ENCODE measurements around the gene BAHCC1. TPM values are rescaled to one million over a fixed set of nuclear protein-coding genes. Genes with fewer than 3 reads are reported as not detected.

BAHCC1 gene
- polyA plus RNA-seq, 2 donors = 3.0 to 9.1 TPM

DNA sequence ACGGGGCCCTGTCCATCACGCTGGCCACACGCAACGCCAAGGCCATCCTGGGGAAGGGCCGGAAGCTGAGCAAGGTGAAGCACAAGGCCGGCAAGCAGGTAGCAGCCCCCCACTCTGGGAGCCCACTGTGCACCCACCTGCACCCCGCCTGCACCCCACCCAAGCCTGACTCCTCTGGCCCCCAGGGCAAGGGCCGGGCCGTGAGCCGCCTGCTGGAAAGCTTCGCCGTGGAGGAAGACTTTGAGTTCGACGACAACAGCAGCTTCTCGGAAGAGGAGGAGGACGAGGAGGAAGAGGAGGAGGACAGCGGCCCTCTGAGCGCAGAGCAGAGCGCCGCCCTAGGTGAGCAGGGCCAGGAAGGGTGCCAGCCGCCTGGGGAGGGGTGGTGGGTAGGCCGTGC, 63.4 kb downstream of the BAHCC1 start:
- Histone ChIP-seq H3K9me3 (ENCODE audit: control insufficient read depth in 2 of 2, insufficient read depth in 1 of 2, low read depth in 1 of 2, low read length in 1 of 2) (no peaks in the 10 kb centered on the region), H3K4me1 (ENCODE audit: control insufficient read depth in 2 of 2, insufficient read depth in 2 of 2, low read length in 1 of 2) (no peaks in the 10 kb centered on the region), H3K36me3 (ENCODE audit: control insufficient read depth in 2 of 2, insufficient read depth in 2 of 2, low read length in 1 of 2) (peaks cover 5% of the 10 kb centered on the region in 2 donors), H3K4me3 (ENCODE audit: low read depth in 1 of 2, low read length in 2 of 2) (no peak overlapping the region), H3K27me3 (ENCODE audit: control insufficient read depth in 1 of 2, insufficient read depth in 2 of 2, low read length in 2 of 2) (no peaks in the 10 kb centered on the region), H3K27ac (ENCODE audit: low read depth in 2 of 2, low read length in 1 of 2) (no peak overlapping the region)
- WGBS, 2 donors = 88 to 95% methylated on average over 16 to 22 of the region's 22 CpGs

DNA sequence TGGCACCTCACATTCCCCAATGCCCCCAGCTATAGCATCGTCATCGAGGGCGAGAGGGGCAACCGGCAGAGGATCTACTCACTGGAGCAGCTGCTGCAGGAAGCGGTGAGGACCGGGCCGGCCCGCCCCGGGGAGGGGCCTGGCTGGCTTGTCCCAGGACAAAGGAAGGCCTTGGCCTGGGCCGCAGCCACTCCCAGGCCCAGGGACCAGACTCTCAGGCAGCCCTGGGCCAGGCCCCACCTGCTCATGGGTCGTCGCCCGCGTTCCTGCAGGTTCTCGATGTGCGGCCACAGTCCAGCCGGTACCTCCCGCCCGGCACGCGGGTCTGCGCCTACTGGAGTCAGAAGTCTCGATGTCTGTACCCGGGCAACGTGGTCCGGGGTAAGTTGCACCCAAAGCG, 64.0 kb downstream of the BAHCC1 start:
- Histone ChIP-seq H3K27me3 (ENCODE audit: control insufficient read depth in 1 of 2, insufficient read depth in 2 of 2, low read length in 2 of 2) (no peaks in the 10 kb centered on the region), H3K36me3 (ENCODE audit: control insufficient read depth in 2 of 2, insufficient read depth in 2 of 2, low read length in 1 of 2) (peaks cover 5% of the 10 kb centered on the region in 2 donors), H3K9me3 (ENCODE audit: control insufficient read depth in 2 of 2, insufficient read depth in 1 of 2, low read depth in 1 of 2, low read length in 1 of 2) (no peaks in the 10 kb centered on the region), H3K27ac (ENCODE audit: low read depth in 2 of 2, low read length in 1 of 2) (no peak overlapping the region), H3K4me1 (ENCODE audit: control insufficient read depth in 2 of 2, insufficient read depth in 2 of 2, low read length in 1 of 2) (no peaks in the 10 kb centered on the region), H3K4me3 (ENCODE audit: low read depth in 1 of 2, low read length in 2 of 2) (no peak overlapping the region)
- WGBS, 2 donors = 84 to 92% methylated on average over 27 of the region's 27 CpGs

DNA sequence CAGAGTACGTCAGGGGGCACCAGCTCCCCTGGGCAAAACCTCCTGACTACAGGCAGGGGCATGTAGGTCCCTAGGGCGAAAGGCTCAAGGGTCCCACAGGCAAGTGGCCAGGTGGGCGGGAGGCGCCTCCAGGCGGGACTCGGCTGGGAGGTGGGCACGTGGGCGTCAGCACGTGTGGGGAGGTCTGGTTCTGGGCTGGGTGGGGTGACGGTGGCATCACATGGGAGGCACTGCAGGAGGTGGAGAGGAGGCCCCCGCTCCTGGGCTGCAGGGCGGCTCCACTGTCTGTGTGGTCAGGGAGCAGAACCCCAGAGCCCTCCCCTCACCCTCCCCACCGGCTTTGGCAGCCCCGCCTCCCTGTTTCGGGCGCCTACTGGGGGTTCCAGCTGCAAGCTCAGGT, 64.6 kb downstream of the BAHCC1 start:
- no peaks in the 10 kb centered on the region for H3K27me3 ChIP-seq (ENCODE audit: control insufficient read depth in 1 of 2, insufficient read depth in 2 of 2, low read length in 2 of 2)
- H3K4me3 ChIP-seq (ENCODE audit: low read depth in 1 of 2, low read length in 2 of 2) = no peak overlapping the region
- H3K27ac ChIP-seq (ENCODE audit: low read depth in 2 of 2, low read length in 1 of 2) = no peak overlapping the region
- no peaks in the 10 kb centered on the region for H3K4me1 ChIP-seq (ENCODE audit: control insufficient read depth in 2 of 2, insufficient read depth in 2 of 2, low read length in 1 of 2)
- WGBS, 2 donors = 86 to 91% methylated on average over 16 of the region's 16 CpGs
- H3K9me3 ChIP-seq (ENCODE audit: control insufficient read depth in 2 of 2, insufficient read depth in 1 of 2, low read depth in 1 of 2, low read length in 1 of 2) = no peaks in the 10 kb centered on the region
- H3K36me3 ChIP-seq (ENCODE audit: control insufficient read depth in 2 of 2, insufficient read depth in 2 of 2, low read length in 1 of 2) = peaks cover 5% of the 10 kb centered on the region in 2 donors

DNA sequence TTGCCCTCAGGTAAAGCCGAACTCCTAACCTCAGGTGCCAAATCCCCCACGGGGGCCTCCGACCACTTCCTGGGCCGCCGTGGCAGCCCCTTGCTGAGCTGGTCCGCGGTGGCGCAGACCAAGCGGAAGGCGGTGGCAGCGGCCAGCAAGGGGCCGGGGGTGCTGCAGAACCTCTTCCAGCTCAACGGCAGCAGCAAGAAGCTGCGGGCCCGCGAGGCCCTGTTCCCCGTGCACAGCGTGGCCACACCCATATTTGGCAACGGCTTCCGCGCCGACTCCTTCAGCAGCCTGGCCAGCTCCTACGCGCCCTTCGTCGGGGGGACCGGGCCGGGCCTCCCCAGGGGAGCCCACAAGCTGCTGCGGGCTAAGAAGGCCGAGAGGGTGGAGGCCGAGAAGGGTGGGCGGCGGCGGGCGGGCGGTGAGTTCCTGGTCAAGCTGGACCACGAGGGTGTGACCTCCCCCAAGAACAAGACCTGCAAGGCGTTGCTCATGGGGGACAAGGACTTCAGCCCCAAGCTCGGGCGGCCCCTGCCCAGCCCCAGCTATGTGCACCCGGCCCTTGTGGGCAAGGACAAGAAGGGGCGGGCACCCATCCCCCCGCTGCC, 65.7 kb downstream of the BAHCC1 start:
- Histone ChIP-seq H3K36me3 (ENCODE audit: control insufficient read depth in 2 of 2, insufficient read depth in 2 of 2, low read length in 1 of 2) (peaks cover 5% of the 10 kb centered on the region in 2 donors), H3K4me3 (ENCODE audit: low read depth in 1 of 2, low read length in 2 of 2) (no peak overlapping the region), H3K27me3 (ENCODE audit: control insufficient read depth in 1 of 2, insufficient read depth in 2 of 2, low read length in 2 of 2) (no peaks in the 10 kb centered on the region), H3K9me3 (ENCODE audit: control insufficient read depth in 2 of 2, insufficient read depth in 1 of 2, low read depth in 1 of 2, low read length in 1 of 2) (no peaks in the 10 kb centered on the region), H3K4me1 (ENCODE audit: control insufficient read depth in 2 of 2, insufficient read depth in 2 of 2, low read length in 1 of 2) (no peaks in the 10 kb centered on the region), H3K27ac (ENCODE audit: low read depth in 2 of 2, low read length in 1 of 2) (no peak overlapping the region)
- 67 to 72% methylated on average over 42 to 43 of the region's 43 CpGs for WGBS, 2 donors

DNA sequence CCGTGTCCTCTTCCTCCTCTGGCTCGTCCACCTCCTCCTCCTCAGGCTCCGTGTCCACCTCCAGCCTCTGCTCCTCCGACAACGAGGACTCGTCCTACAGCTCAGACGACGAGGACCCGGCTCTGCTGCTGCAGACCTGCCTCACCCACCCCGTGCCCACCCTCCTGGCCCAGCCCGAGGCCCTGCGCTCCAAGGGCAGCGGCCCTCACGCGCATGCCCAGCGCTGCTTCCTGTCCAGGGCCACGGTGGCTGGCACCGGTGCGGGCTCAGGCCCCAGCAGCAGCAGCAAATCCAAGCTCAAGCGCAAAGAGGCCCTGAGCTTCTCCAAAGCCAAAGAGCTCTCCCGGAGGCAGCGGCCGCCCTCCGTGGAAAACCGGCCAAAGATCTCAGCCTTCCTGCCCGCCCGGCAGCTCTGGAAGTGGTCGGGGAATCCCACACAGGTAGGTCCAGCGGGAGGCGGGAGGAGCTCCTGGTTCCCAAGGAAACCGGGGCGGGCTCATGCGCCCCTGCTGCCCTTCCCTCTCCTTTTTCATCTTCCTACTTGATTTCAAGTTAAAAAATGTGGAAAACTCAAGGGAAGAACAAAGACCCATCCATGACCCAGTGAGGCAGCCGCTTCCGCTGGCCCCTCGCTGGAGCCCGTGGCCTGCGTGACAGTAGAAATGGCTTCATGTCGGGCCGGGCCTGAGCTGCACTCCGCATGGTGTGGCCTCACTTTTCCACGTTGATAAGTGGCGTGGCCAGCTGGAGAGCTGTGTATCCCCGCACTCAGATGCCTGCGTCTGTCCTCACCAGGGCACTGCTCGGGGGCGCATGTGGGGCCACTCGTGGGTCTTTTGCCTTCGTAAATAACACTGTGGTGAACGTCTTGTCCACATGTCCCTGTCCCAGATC, 66.6 kb downstream of the BAHCC1 start:
- no peaks in the 10 kb centered on the region for H3K4me1 ChIP-seq (ENCODE audit: control insufficient read depth in 2 of 2, insufficient read depth in 2 of 2, low read length in 1 of 2)
- peaks cover 5% of the 10 kb centered on the region in 2 donors for H3K36me3 ChIP-seq (ENCODE audit: control insufficient read depth in 2 of 2, insufficient read depth in 2 of 2, low read length in 1 of 2)
- H3K27me3 ChIP-seq (ENCODE audit: control insufficient read depth in 1 of 2, insufficient read depth in 2 of 2, low read length in 2 of 2) = no peaks in the 10 kb centered on the region
- 91 to 92% methylated on average over 50 of the region's 50 CpGs for WGBS, 2 donors
- H3K27ac ChIP-seq (ENCODE audit: low read depth in 2 of 2, low read length in 1 of 2) = no peak overlapping the region
- H3K4me3 ChIP-seq (ENCODE audit: low read depth in 1 of 2, low read length in 2 of 2) = no peak overlapping the region
- H3K9me3 ChIP-seq (ENCODE audit: control insufficient read depth in 2 of 2, insufficient read depth in 1 of 2, low read depth in 1 of 2, low read length in 1 of 2) = no peaks in the 10 kb centered on the region

DNA sequence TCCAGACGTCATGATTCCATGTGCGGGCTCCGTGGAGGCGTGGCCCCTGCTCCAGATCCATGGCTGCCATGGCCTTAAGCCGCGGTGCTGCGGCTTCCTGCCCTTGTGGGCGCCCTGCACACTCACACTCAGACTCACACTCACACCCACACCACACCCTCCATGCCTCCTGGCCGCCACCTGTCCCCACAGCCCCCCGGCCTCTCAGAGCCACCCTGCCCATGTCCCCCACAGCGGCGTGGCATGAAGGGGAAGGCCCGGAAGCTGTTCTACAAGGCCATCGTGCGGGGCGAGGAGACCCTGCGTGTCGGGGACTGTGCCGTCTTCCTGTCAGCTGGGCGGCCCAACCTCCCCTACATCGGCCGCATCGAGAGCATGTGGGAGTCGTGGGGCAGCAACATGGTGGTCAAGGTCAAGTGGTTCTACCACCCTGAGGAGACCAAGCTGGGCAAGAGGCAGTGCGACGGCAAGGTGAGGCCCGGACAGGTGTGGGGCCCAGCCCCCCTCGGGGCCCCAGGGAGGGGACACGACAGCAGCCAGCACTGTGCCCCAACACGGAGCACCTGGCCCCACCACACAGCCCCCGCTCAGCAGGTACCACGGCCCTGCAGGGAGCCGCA, 67.4 kb downstream of the BAHCC1 start:
- Histone ChIP-seq H3K4me3 (ENCODE audit: low read depth in 1 of 2, low read length in 2 of 2) (no peak overlapping the region), H3K36me3 (ENCODE audit: control insufficient read depth in 2 of 2, insufficient read depth in 2 of 2, low read length in 1 of 2) (peaks cover 5% of the 10 kb centered on the region in 2 donors), H3K9me3 (ENCODE audit: control insufficient read depth in 2 of 2, insufficient read depth in 1 of 2, low read depth in 1 of 2, low read length in 1 of 2) (no peaks in the 10 kb centered on the region), H3K27ac (ENCODE audit: low read depth in 2 of 2, low read length in 1 of 2) (no peak overlapping the region), H3K4me1 (ENCODE audit: control insufficient read depth in 2 of 2, insufficient read depth in 2 of 2, low read length in 1 of 2) (no peaks in the 10 kb centered on the region), H3K27me3 (ENCODE audit: control insufficient read depth in 1 of 2, insufficient read depth in 2 of 2, low read length in 2 of 2) (no peaks in the 10 kb centered on the region)
- 93 to 94% methylated on average over 32 to 33 of the region's 33 CpGs for WGBS, 2 donors

DNA sequence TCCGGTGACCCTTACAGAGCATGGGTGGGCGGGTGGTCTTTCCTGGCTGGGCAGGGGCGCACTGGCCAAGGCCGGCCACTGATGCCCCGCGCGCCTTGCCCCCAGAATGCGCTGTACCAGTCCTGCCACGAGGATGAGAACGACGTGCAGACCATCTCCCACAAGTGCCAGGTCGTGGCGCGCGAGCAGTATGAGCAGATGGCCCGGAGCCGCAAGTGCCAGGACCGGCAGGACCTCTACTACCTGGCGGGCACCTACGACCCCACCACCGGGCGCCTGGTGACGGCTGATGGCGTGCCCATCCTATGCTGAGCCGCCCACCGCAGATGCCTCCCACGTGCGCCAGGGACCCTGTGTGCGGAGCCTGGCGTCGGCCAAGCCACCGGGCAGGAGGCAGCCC, 68.2 kb downstream of the BAHCC1 start:
- H3K9me3 ChIP-seq (ENCODE audit: control insufficient read depth in 2 of 2, insufficient read depth in 1 of 2, low read depth in 1 of 2, low read length in 1 of 2) = no peaks in the 10 kb centered on the region
- no peaks in the 10 kb centered on the region for H3K4me1 ChIP-seq (ENCODE audit: control insufficient read depth in 2 of 2, insufficient read depth in 2 of 2, low read length in 1 of 2)
- no peak overlapping the region for H3K27ac ChIP-seq (ENCODE audit: low read depth in 2 of 2, low read length in 1 of 2)
- WGBS, 2 donors = 96% methylated on average over 32 of the region's 32 CpGs
- H3K4me3 ChIP-seq (ENCODE audit: low read depth in 1 of 2, low read length in 2 of 2) = no peak overlapping the region
- peaks cover 5% of the 10 kb centered on the region in 2 donors for H3K36me3 ChIP-seq (ENCODE audit: control insufficient read depth in 2 of 2, insufficient read depth in 2 of 2, low read length in 1 of 2)
- no peaks in the 10 kb centered on the region for H3K27me3 ChIP-seq (ENCODE audit: control insufficient read depth in 1 of 2, insufficient read depth in 2 of 2, low read length in 2 of 2)

DNA sequence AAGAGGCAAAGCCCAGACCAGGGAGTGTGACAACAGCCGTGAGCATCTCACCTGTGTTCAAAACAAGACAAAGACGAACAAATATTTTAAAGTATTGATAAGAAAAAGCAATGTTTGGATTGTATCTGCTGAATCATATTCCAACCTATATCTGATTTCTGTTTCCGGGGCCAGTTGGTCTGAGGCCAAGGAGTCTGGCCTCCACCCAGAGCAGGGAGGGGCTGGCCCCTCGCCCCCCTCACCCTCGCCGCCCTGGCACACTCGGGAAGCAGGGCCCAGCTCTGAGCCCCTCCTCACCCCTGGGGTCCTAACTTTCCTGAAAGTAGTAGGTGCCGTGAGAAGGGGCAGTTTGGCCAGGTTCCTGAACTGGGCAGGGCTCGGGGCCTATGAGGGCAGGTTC, 69.3 kb downstream of the BAHCC1 start:
- Histone ChIP-seq H3K9me3 (ENCODE audit: control insufficient read depth in 2 of 2, insufficient read depth in 1 of 2, low read depth in 1 of 2, low read length in 1 of 2) (no peaks in the 10 kb centered on the region), H3K27me3 (ENCODE audit: control insufficient read depth in 1 of 2, insufficient read depth in 2 of 2, low read length in 2 of 2) (no peaks in the 10 kb centered on the region), H3K4me1 (ENCODE audit: control insufficient read depth in 2 of 2, insufficient read depth in 2 of 2, low read length in 1 of 2) (no peaks in the 10 kb centered on the region), H3K27ac (ENCODE audit: low read depth in 2 of 2, low read length in 1 of 2) (no peak overlapping the region), H3K4me3 (ENCODE audit: low read depth in 1 of 2, low read length in 2 of 2) (no peak overlapping the region), H3K36me3 (ENCODE audit: control insufficient read depth in 2 of 2, insufficient read depth in 2 of 2, low read length in 1 of 2) (peaks cover 5% of the 10 kb centered on the region in 2 donors)
- WGBS, 2 donors = 59 to 76% methylated on average over 9 of the region's 9 CpGs

DNA sequence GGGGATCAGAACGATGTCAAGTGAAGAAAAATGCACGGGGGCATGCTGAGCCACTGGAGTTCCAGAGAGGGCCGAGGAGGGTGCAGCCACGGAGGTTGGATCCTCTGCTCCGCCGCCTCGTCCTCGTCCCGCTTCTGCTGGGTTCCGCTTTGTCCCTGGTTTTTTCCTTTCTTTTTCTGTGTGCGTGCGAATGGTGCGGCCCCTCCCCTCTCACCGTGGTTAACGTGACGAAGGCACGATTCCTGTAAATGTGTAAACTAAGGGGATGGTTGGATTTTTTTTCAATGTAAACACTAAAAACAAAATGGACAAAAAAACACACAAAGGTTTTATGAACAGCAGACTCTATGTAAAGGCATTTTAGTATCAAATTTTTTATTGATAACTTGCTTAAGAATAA, 70.7 kb downstream of the BAHCC1 start:
- no peak overlapping the region for H3K4me3 ChIP-seq (ENCODE audit: low read depth in 1 of 2, low read length in 2 of 2)

More for the DNA sequence above, 70.7 kb downstream of the BAHCC1 start:
- H3K9me3 ChIP-seq (ENCODE audit: control insufficient read depth in 2 of 2, insufficient read depth in 1 of 2, low read depth in 1 of 2, low read length in 1 of 2) = no peaks in the 10 kb centered on the region
- H3K27ac ChIP-seq (ENCODE audit: low read depth in 2 of 2, low read length in 1 of 2) = no peak overlapping the region
- H3K4me1 ChIP-seq (ENCODE audit: control insufficient read depth in 2 of 2, insufficient read depth in 2 of 2, low read length in 1 of 2) = no peaks in the 10 kb centered on the region
- H3K27me3 ChIP-seq (ENCODE audit: control insufficient read depth in 1 of 2, insufficient read depth in 2 of 2, low read length in 2 of 2) = no peaks in the 10 kb centered on the region
- peaks cover 5% of the 10 kb centered on the region in 2 donors for H3K36me3 ChIP-seq (ENCODE audit: control insufficient read depth in 2 of 2, insufficient read depth in 2 of 2, low read length in 1 of 2)
- 81 to 90% methylated on average over 17 of the region's 17 CpGs for WGBS, 2 donors
